ENCODE measurements around the gene PHACTR2. TPM values are rescaled to one million over a fixed set of nuclear protein-coding genes. Genes with fewer than 3 reads are reported as not detected.
"Not testable (repeated sequence)": the region's sequence is repeated elsewhere in the genome, so short reads cannot be mapped to it uniquely, and the experiment has no call there.

Gene PHACTR2
- total RNA-seq, 2 experiments from 2014 or later, result 10.7 to 12.2 TPM

- DNase-seq; H3K4me3 Mint-ChIP-seq; H3K4me1 Mint-ChIP-seq (ENCODE audit: low read depth); H3K27me3 Mint-ChIP-seq (ENCODE audit: low read depth); CTCF ChIA-PET; H3K27ac Mint-ChIP-seq; intact Hi-C loops (cut with micrococcal nuclease): not testable (repeated sequence)
- peaks cover 50% of the 10 kb centered on the region for H3K36me3 Mint-ChIP-seq (ENCODE audit: low read depth)
- peaks cover 20% of the 10 kb centered on the region for H3K9me3 Mint-ChIP-seq
These were observed 120.7 kb downstream of the PHACTR2 start for GRCh38 chr6:143798487-143798886.

- Mint-ChIP-seq H3K36me3 (ENCODE audit: low read depth) (peaks cover 31% of the 10 kb centered on the region), H3K9me3 (peaks cover 19% of the 10 kb centered on the region), H3K27me3 (ENCODE audit: low read depth) (no peaks in the 10 kb centered on the region), H3K27ac (no peak overlapping the region), H3K4me3 (no peak overlapping the region), H3K4me1 (ENCODE audit: low read depth) (peaks cover 39% of the 10 kb centered on the region)
- no peak for DNase-seq
- intact Hi-C loops (cut with micrococcal nuclease), result no loop called here
- CTCF ChIA-PET, result no interaction called here
These were observed 125.2 kb downstream of the PHACTR2 start for GRCh38 chr6:143802833-143803565.

GRCh38 chr6:143803769-143804568 is 126.2 kb downstream of the PHACTR2 start:
- peaks cover 23% of the 10 kb centered on the region for H3K36me3 Mint-ChIP-seq (ENCODE audit: low read depth)
- CTCF ChIA-PET, result no interaction called here
- intact Hi-C loops (cut with micrococcal nuclease), result no loop called here
- no peak for DNase-seq
- H3K27me3 Mint-ChIP-seq (ENCODE audit: low read depth), result no peaks in the 10 kb centered on the region
- peaks cover 14% of the 10 kb centered on the region for H3K9me3 Mint-ChIP-seq
- H3K4me3 Mint-ChIP-seq, result no peak overlapping the region
- H3K4me1 Mint-ChIP-seq (ENCODE audit: low read depth), result peaks cover 39% of the 10 kb centered on the region
- H3K27ac Mint-ChIP-seq, result peak overlapping the region; percentile 28

GRCh38 chr6:143804835-143805239 is 127.1 kb downstream of the PHACTR2 start:
- H3K36me3 Mint-ChIP-seq (ENCODE audit: low read depth), result peaks cover 14% of the 10 kb centered on the region
- H3K4me1 Mint-ChIP-seq (ENCODE audit: low read depth), result peaks cover 39% of the 10 kb centered on the region

GRCh38 chr6:143806282-143807102 is 128.7 kb downstream of the PHACTR2 start:
- peaks cover 6% of the 10 kb centered on the region for H3K36me3 Mint-ChIP-seq (ENCODE audit: low read depth)
- no peaks in the 10 kb centered on the region for H3K9me3 Mint-ChIP-seq
- no peaks in the 10 kb centered on the region for H3K27me3 Mint-ChIP-seq (ENCODE audit: low read depth)
- CTCF ChIA-PET, result interaction anchor here (0.9 to 1.3 kb wide), 2 partner anchors 11 kb away, joined by 3 read pairs; no protein-coding TSS in a partner anchor
- no peak overlapping the region for H3K4me3 Mint-ChIP-seq
- peak overlapping the region; percentile 62 for H3K27ac Mint-ChIP-seq
- DNase-seq, result peak; percentile 83
- intact Hi-C loops (cut with micrococcal nuclease), result loop anchor here (1.0 to 5.0 kb wide), 3 partner anchors 37 to 129 kb away; partner anchors contain the start of genes LTV1 and PHACTR2
- peaks cover 39% of the 10 kb centered on the region for H3K4me1 Mint-ChIP-seq (ENCODE audit: low read depth)

More at GRCh38 chr6:143804835-143805239, 127.1 kb downstream of the PHACTR2 start:
- DNase-seq, result no peak
- CTCF ChIA-PET, result no interaction called here
- peaks cover 5% of the 10 kb centered on the region for H3K9me3 Mint-ChIP-seq
- no peak overlapping the region for H3K4me3 Mint-ChIP-seq
- intact Hi-C loops (cut with micrococcal nuclease), result loop anchor here (5.0 kb wide), 1 partner anchor 128 kb away; the partner anchor contains the start of gene PHACTR2
- H3K27ac Mint-ChIP-seq, result no peak overlapping the region
- no peaks in the 10 kb centered on the region for H3K27me3 Mint-ChIP-seq (ENCODE audit: low read depth)

- no peaks in the 10 kb centered on the region for H3K27me3 Mint-ChIP-seq (ENCODE audit: low read depth)
- CTCF ChIA-PET, result interaction anchor here (0.8 to 1.3 kb wide), 2 partner anchors 10 to 354 kb away, joined by 3 read pairs; no protein-coding TSS in a partner anchor
- no peaks in the 10 kb centered on the region for H3K9me3 Mint-ChIP-seq
- H3K36me3 Mint-ChIP-seq (ENCODE audit: low read depth), result peaks cover 2% of the 10 kb centered on the region
- H3K4me3 Mint-ChIP-seq, result no peak overlapping the region
- no peak for DNase-seq
- no peak overlapping the region for H3K27ac Mint-ChIP-seq
- intact Hi-C loops (cut with micrococcal nuclease), result loop anchor here (5.0 kb wide), 1 partner anchor 130 kb away; the partner anchor contains the start of gene PHACTR2
- peaks cover 42% of the 10 kb centered on the region for H3K4me1 Mint-ChIP-seq (ENCODE audit: low read depth)
These were observed 129.5 kb downstream of the PHACTR2 start for GRCh38 chr6:143807103-143807772.

GRCh38 chr6:143810745-143811144 is 133.0 kb downstream of the PHACTR2 start:
- no peak for DNase-seq
- Mint-ChIP-seq H3K4me1 (ENCODE audit: low read depth) (peaks cover 19% of the 10 kb centered on the region), H3K27ac (no peak overlapping the region), H3K36me3 (ENCODE audit: low read depth) (no peaks in the 10 kb centered on the region), H3K4me3 (no peak overlapping the region), H3K27me3 (ENCODE audit: low read depth) (no peaks in the 10 kb centered on the region), H3K9me3 (no peaks in the 10 kb centered on the region)
- intact Hi-C loops (cut with micrococcal nuclease), result no loop called here
- CTCF ChIA-PET, result no interaction called here

- Mint-ChIP-seq H3K4me1 (ENCODE audit: low read depth) (peaks cover 12% of the 10 kb centered on the region), H3K36me3 (ENCODE audit: low read depth) (no peaks in the 10 kb centered on the region), H3K27ac (no peak overlapping the region), H3K27me3 (ENCODE audit: low read depth) (no peaks in the 10 kb centered on the region), H3K4me3 (no peak overlapping the region), H3K9me3 (no peaks in the 10 kb centered on the region)
- CTCF ChIA-PET, result interaction anchor here (0.5 kb wide), 1 partner anchor 104 kb away, joined by 3 read pairs; no protein-coding TSS in a partner anchor
- intact Hi-C loops (cut with micrococcal nuclease), result no loop called here
- DNase-seq, result no peak
These were observed 133.9 kb downstream of the PHACTR2 start for GRCh38 chr6:143811501-143812157.

- DNase-seq, result no peak
- Mint-ChIP-seq H3K27ac (no peak overlapping the region), H3K4me1 (ENCODE audit: low read depth) (no peaks in the 10 kb centered on the region), H3K27me3 (ENCODE audit: low read depth) (no peaks in the 10 kb centered on the region), H3K4me3 (no peak overlapping the region), H3K36me3 (ENCODE audit: low read depth) (no peaks in the 10 kb centered on the region), H3K9me3 (no peaks in the 10 kb centered on the region)
- intact Hi-C loops (cut with micrococcal nuclease), result no loop called here
- CTCF ChIA-PET, result interaction anchor here (0.8 to 1.2 kb wide), 2 partner anchors 10 to 12 kb away, joined by 3 read pairs; no protein-coding TSS in a partner anchor
These were observed 139.9 kb downstream of the PHACTR2 start for GRCh38 chr6:143817621-143818020.

GRCh38 chr6:143821359-143821758 is 143.6 kb downstream of the PHACTR2 start:
- intact Hi-C loops (cut with micrococcal nuclease), result no loop called here

GRCh38 chr6:143822584-143823024 is 144.8 kb downstream of the PHACTR2 start:
- no peaks in the 10 kb centered on the region for H3K27me3 Mint-ChIP-seq (ENCODE audit: low read depth)
- no peak for DNase-seq
- H3K36me3 Mint-ChIP-seq (ENCODE audit: low read depth), result peaks cover 2% of the 10 kb centered on the region
- CTCF ChIA-PET, result interaction anchor here (0.6 kb wide), 2 partner anchors 192 to 439 kb away, joined by 3 read pairs; no protein-coding TSS in a partner anchor
- no peak overlapping the region for H3K27ac Mint-ChIP-seq
- no peak overlapping the region for H3K4me3 Mint-ChIP-seq
- intact Hi-C loops (cut with micrococcal nuclease), result no loop called here
- no peaks in the 10 kb centered on the region for H3K9me3 Mint-ChIP-seq
- no peaks in the 10 kb centered on the region for H3K4me1 Mint-ChIP-seq (ENCODE audit: low read depth)

More at GRCh38 chr6:143821359-143821758, 143.6 kb downstream of the PHACTR2 start:
- H3K4me1 Mint-ChIP-seq (ENCODE audit: low read depth), result no peaks in the 10 kb centered on the region
- no peaks in the 10 kb centered on the region for H3K27me3 Mint-ChIP-seq (ENCODE audit: low read depth)
- CTCF ChIA-PET, result no interaction called here
- H3K36me3 Mint-ChIP-seq (ENCODE audit: low read depth), result peaks cover 2% of the 10 kb centered on the region
- DNase-seq, result no peak
- H3K9me3 Mint-ChIP-seq, result no peaks in the 10 kb centered on the region
- H3K27ac Mint-ChIP-seq, result no peak overlapping the region
- no peak overlapping the region for H3K4me3 Mint-ChIP-seq
